Suppressor macrophage treated with lipopolysaccharide for 1 hour (primary cell): ENCODE measurements around the gene TTF1.
A peak's percentile ranks its signal among the peaks of the same experiment; 100 is the strongest.

Source experiments
- DNase-seq, 3 donors: peaks; one replicate each; pipeline ENCODE4 v3.0.0-alpha.2; 2020 to 2022

TTF1 gene

GRCh38 chr9:132365986-132366385, 40.7 kb downstream of the TTF1 start:
- DNase-seq: peak; percentile 33 to 69 (median 69)

DNA sequence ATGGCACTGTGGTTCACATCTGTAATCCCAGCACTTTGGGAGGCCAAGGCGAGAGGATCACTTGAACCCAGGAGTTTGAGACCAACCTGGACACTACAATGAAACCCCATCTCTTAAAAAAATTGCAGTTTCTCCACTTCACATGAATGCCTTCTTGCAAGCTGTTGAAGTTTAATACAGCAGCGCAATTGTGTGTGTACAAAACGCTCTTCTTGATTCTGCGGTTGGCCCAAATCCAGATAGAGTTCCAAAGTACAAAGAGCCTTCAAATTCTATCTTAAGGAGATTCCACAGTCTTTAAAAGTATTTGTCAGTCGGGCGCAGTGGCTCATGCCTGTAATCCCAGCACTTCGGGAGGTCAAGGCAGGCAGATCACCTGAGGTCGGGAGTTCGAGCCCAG, 42.6 kb downstream of the TTF1 start:
- DNase-seq: no peak

- no peak for DNase-seq
Observed at GRCh38 chr9:132357764-132358163, 48.9 kb downstream of the TTF1 start.

GRCh38 chr9:132356324-132356924, 50.2 kb downstream of the TTF1 start:
- peak; percentile 6 to 33 (median 17) for DNase-seq

DNA sequence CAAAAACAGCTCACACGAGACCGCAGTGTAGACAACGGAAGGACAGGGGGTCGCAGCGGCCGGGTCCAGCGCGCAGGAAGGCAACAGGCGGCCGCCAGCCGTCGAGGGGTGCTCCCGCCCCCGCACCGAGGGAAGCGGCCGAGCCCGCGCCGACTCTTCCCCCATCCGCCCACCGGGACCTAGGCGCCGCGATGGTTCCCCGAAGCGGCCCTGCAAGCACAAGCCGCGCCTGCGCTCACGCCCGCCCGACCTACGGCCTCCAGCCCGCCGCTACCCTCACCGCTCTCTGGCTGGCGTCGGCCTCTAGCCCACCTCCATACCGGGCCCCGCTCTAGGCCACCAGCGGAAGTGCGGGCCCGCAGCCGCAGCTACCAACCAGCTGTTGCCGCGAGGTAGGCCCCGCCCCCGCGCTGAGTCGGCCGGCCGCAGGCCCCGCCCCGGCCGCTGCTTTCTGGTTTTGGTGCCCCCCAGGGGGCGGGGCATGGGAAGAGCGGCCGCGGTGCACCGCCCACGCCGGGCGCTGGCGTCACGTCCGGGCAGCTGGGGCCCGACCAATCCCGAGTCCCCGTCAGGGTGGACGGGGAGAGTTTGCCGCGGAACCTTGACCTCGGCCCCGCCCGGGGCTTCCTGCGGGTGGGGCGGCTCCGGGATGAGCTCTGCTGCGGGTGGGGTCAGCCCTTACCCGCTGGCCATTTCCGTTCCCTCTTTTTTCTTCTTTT, 51.8 kb downstream of the TTF1 start, which contains the start of gene SETX:
Gene SETX (minus strand): TSS at position 350 of the 719 bp plus-strand sequence. CDS start 5,558 bp downstream, outside the sequence.
- DNase-seq: peak; percentile 99 to 100 (median 100)

DNA sequence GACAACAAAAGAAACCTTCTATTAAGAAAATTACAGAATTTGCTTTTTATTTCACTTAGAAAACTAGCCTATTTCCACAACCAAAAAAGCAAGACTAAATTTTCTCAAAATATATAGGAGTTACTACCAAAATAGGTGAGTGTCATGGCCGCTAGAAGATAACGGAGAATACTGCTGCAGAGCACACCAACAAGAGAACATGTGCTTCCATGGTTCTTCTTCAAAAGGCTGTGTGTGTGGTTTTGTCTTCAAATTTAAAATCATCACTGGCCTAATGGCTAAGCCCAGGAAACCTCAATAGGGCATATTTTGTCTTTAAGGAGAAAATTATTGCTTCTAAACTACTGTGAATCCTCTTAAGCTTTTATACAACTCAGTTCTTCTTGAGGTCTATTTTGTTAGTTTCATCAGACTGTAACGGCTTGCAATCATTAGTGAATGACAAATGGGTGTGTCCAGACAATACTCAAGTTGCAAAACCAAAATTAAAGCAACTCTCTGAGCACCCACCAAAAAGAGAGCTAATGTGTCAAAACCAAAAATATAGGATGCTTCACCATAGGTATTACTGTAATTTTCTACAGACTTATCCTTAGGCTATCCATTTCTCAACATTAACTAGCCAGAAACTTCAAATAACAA, 55.1 kb downstream of the TTF1 start:
- DNase-seq: no peak

DNA sequence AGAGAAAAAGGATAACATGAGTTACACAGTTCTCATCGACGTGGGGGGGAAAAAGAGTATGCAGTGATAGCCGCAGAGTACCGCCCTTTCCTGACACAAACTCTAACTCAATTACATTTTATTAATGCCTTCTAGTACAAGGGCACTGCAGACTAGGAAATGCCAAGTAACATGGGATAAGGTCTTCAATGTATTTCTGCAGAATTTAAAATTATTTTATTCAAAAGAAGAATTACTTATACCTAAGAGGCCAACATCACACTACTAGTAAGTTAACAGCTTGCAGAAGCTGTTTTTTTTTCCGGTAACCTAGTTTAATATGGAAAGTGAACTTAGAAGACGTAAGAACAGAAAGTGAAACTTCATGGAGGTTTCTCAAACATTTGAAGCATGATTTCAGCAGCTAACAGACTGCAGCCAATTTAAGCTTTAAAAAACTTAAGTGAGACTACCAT, 55.8 kb downstream of the TTF1 start:
- peak; percentile 41 to 83 (median 67) for DNase-seq

GRCh38 chr9:132348676-132349075, 58.0 kb downstream of the TTF1 start:
- DNase-seq: no peak

GRCh38 chr9:132346177-132346576, 60.5 kb downstream of the TTF1 start:
- DNase-seq: no peak

- DNase-seq: no peak
Observed at GRCh38 chr9:132341177-132341840, 65.3 kb downstream of the TTF1 start.

DNA sequence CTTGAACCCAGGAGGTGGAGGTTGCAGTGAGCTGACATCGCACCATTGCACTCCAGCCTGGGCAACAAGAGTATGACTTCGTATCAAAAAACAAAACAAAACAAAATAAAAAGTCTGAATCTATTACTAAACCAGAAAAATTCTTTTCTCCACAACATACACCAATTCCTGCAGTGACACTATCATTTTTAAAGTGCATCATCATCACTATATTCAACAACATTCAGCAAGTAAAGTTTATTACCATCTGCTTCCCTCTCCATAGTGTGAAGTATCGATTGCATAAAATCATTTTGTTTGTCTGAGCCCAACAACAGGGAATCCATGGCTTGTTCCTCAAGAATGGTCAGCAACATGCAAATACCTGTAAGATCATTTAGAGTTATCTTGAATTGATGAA, 72.3 kb downstream of the TTF1 start:
- DNase-seq: no peak

DNA sequence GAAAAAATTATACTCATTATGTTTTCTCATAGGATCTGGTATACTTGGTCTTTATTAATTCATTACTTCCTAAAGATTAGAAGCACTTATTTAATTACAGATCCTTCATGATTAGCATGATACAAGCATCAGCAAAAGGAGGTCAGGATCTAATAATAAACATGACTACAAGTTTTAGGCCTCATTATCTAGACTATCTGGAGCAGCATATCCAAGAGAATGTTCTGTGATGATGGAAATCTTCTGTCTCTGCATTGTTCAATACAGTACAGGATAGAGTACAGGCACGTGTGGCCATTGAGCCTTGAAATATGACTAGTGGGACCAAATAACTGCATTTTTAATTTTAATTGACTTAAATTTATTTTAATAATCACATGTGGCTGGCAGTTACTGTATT, 73.1 kb downstream of the TTF1 start:
- DNase-seq: no peak

- no peak for DNase-seq
Observed at GRCh38 chr9:132328580-132328979, 78.1 kb downstream of the TTF1 start.

GRCh38 chr9:132327537-132327936, 79.1 kb downstream of the TTF1 start:
- DNase-seq: no peak
